GM21360 (cell line): ENCODE results near the gene ANP32B.
"Not testable (repeated sequence)": the region's sequence is repeated elsewhere in the genome, so short reads cannot be mapped to it uniquely, and the experiment has no call there.

ENCODE experiments used
- ATAC-seq: cut with Tn5 transposase; IDR thresholded peaks from one replicate; pipeline ENCODE4 v1.9.1; 2021; ENCODE audit warnings: mild to moderate bottlenecking, moderate library complexity; ENCODE audit not compliant: unreplicated experiment

Gene ANP32B

GRCh38 chr9:97962575-97962974 is 20.6 kb upstream of the ANP32B start:
- ATAC-seq: no peak

- no peak for ATAC-seq
Measured at GRCh38 chr9:97963232-97963631, 19.9 kb upstream of the ANP32B start.

- ATAC-seq: no peak
Measured at GRCh38 chr9:97964901-97965300, 18.2 kb upstream of the ANP32B start.

- ATAC-seq: no peak
Measured at GRCh38 chr9:97966493-97966892, 16.6 kb upstream of the ANP32B start.

GRCh38 chr9:97969014-97969413 is 14.1 kb upstream of the ANP32B start:
- no peak for ATAC-seq

- ATAC-seq: no peak
Measured at GRCh38 chr9:97970165-97970564, 13.0 kb upstream of the ANP32B start.

- ATAC-seq: no peak
Measured at GRCh38 chr9:97972753-97973152, 10.4 kb upstream of the ANP32B start.

GRCh38 chr9:97975376-97975775 is 7.8 kb upstream of the ANP32B start:
- ATAC-seq: no peak

- ATAC-seq: not testable (repeated sequence)
Measured at GRCh38 chr9:97976633-97977032, 6.5 kb upstream of the ANP32B start.

GRCh38 chr9:97978371-97979130 is 4.6 kb upstream of the ANP32B start:
- no peak for ATAC-seq

GRCh38 chr9:97979788-97980478 is 3.2 kb upstream of the ANP32B start:
- no peak for ATAC-seq

- ATAC-seq: no peak
Measured at GRCh38 chr9:97980479-97980803, 2.7 kb upstream of the ANP32B start.

- ATAC-seq: no peak
Measured at GRCh38 chr9:97980918-97981845, 2.0 kb upstream of the ANP32B start.

GRCh38 chr9:97981846-97982682 is 1.1 kb upstream of the ANP32B start:
- ATAC-seq: no peak

- peak; percentile 5 for ATAC-seq
Measured at GRCh38 chr9:97983589-97984187, 547 bp downstream of the ANP32B start.

GRCh38 chr9:97984188-97985057 is 1.3 kb downstream of the ANP32B start:
- ATAC-seq: no peak

- no peak for ATAC-seq
Measured at GRCh38 chr9:97985058-97985861, 2.1 kb downstream of the ANP32B start.

GRCh38 chr9:97987487-97987886 is 4.3 kb downstream of the ANP32B start:
- no peak for ATAC-seq
